CD4-positive, alpha-beta T cell (primary cell): Measurements from ENCODE around the gene NNMT. TPM values are rescaled to one million over a fixed set of nuclear protein-coding genes. Genes with fewer than 3 reads are reported as not detected.

ENCODE experiments used
- ATAC-seq: fragments of 200-7000 bp; cut with Tn5 transposase; one replicate; pipeline ENCODE4 v1.10.0; 2022; ENCODE audit warnings: mild to moderate bottlenecking; ENCODE audit not compliant: poor library complexity
- CTCF ChIA-PET: fragments of 350-600 bp; sonication (Branson Sonifier 250); formaldehyde crosslinking; loops from one replicate; lab custom pipeline; 2021; ENCODE audit warnings: antibody characterized with exemption, inconsistent platforms; lab: Charles Lee
- POLR2A ChIA-PET: fragments of 350-600 bp; sonication (Branson Sonifier 250); formaldehyde crosslinking; loops from one replicate; lab custom pipeline; 2021; ENCODE audit warnings: antibody characterized with exemption, inconsistent platforms; lab: Charles Lee
- DNase-seq, 14 experiments: peaks; one replicate each; pipeline ENCODE4 v3.0.0-alpha.2; 2013 to 2020; ENCODE audit warnings: mixed read lengths in 2 of 14
- H3K27ac ChIP-seq, 2 donors: one replicate each; pipeline versions ENCODE4 v1.5.1 to v1.7.0; 2013; ENCODE audit warnings: low read length in 2 of 2, low read depth in 1 of 2, mild to moderate bottlenecking in 1 of 2
- H3K27me3 ChIP-seq, 2 experiments: 1 replicate in 1 of 2; 2 replicates in 1 of 2; pipeline versions ENCODE4 v1.6.1 to v1.7.0; 2013; ENCODE audit warnings: low read length in 2 of 2, control low read depth in 1 of 2, mild to moderate bottlenecking in 1 of 2, moderate library complexity in 1 of 2; ENCODE audit not compliant: insufficient read depth in 2 of 2, control insufficient read depth in 1 of 2
- H3K36me3 ChIP-seq: one replicate; pipeline ENCODE4 v1.6.1; 2013; ENCODE audit warnings: low read length, control low read depth; ENCODE audit not compliant: insufficient read depth
- H3K4me1 ChIP-seq: one replicate; pipeline ENCODE4 v1.6.1; 2013; ENCODE audit warnings: low read length, control low read depth; ENCODE audit not compliant: insufficient read depth
- H3K4me3 ChIP-seq: one replicate; pipeline ENCODE4 v1.5.1; 2013; ENCODE audit warnings: mild to moderate bottlenecking, low read length, moderate library complexity
- H3K9me3 ChIP-seq, 2 experiments: 1 replicate in 1 of 2; 2 replicates in 1 of 2; pipeline versions ENCODE4 v1.6.1 to v1.7.0; 2013; ENCODE audit warnings: low read length in 2 of 2, mild to moderate bottlenecking in 2 of 2, control low read depth in 1 of 2, moderate library complexity in 1 of 2; ENCODE audit not compliant: control insufficient read depth in 1 of 2, insufficient read depth in 1 of 2
- H3K27ac Mint-ChIP-seq: one replicate; pipeline ENCODE4 v1.8.0; 2020; ENCODE audit warnings: mixed read lengths
- H3K27me3 Mint-ChIP-seq: one replicate; pipeline ENCODE4 v1.8.0; 2021; ENCODE audit warnings: mixed read lengths
- H3K36me3 Mint-ChIP-seq: one replicate; pipeline ENCODE4 v1.8.0; 2021; ENCODE audit warnings: low read depth, mixed read lengths
- H3K4me1 Mint-ChIP-seq: one replicate; pipeline ENCODE4 v1.8.0; 2021; ENCODE audit warnings: low read depth, mixed read lengths
- H3K4me3 Mint-ChIP-seq: one replicate; pipeline ENCODE4 v1.8.0; 2020; ENCODE audit warnings: mild to moderate bottlenecking, mixed read lengths
- H3K9me3 Mint-ChIP-seq: one replicate; pipeline ENCODE4 v1.8.0; 2020; ENCODE audit warnings: mixed read lengths
- CTCF ChIP-seq: fragments of 200-600 bp; IDR thresholded peaks from one replicate; pipeline ENCODE4 v1.8.0; 2022; ENCODE audit warnings: antibody characterized with exemption, mild to moderate bottlenecking
- intact Hi-C, 2 experiments: fragments of 100-400 bp; cut with DNase I in 1 of 2; cut with micrococcal nuclease in 1 of 2; formaldehyde crosslinking; loops; one replicate each; pipeline versions ENCODE4 v1.15.1 to v1.9.0; 2023 to 2025; cut with DNase I, micrococcal nuclease
- total RNA-seq, 174 experiments: library from RNA in 2 of 174; stranded (reverse) in 2 of 174; gene quantifications; one replicate each; pipeline ENCODE4 v1.2.3 and lab custom pipeline; 2021 to 2026

The NNMT gene
- total RNA-seq, 2 experiments from 2014 or later: not detected

GRCh38 chr11:114342476-114342875 is 46.3 kb downstream of the NNMT start:
- Histone ChIP-seq H3K4me3 (no peak overlapping the region), H3K27me3 (peaks cover 0 to 2% of the 10 kb centered on the region in 2 experiments), H3K4me1 (peaks cover 9% of the 10 kb centered on the region), H3K27ac (no peak overlapping the region), H3K36me3 (no peaks in the 10 kb centered on the region), H3K9me3 (no peaks in the 10 kb centered on the region)
- no peaks in the 10 kb centered on the region for H3K36me3 Mint-ChIP-seq
- POLR2A ChIA-PET: no interaction called here
- no peaks in the 10 kb centered on the region for H3K9me3 Mint-ChIP-seq
- H3K27me3 Mint-ChIP-seq: peaks cover 4% of the 10 kb centered on the region
- ATAC-seq: no peak
- CTCF ChIA-PET: no interaction called here
- no peak for TF ChIP-seq CTCF
- intact Hi-C loops: loop anchor here (5.0 to 10.0 kb wide), 4 partner anchors 92 to 422 kb away; partner anchors contain the start of gene REXO2 (in 1 of the 2)
- H3K4me1 Mint-ChIP-seq: peaks cover 13% of the 10 kb centered on the region
- no peak overlapping the region for H3K27ac Mint-ChIP-seq
- H3K4me3 Mint-ChIP-seq: no peak overlapping the region
- DNase-seq: no peak

GRCh38 chr11:114343020-114343419 is 46.8 kb downstream of the NNMT start:
- peaks cover 4% of the 10 kb centered on the region for H3K27me3 Mint-ChIP-seq
- H3K36me3 ChIP-seq: no peaks in the 10 kb centered on the region
- no peaks in the 10 kb centered on the region for H3K36me3 Mint-ChIP-seq
- H3K27ac Mint-ChIP-seq: no peak overlapping the region
- H3K27me3 ChIP-seq: peaks cover 0 to 2% of the 10 kb centered on the region in 2 experiments
- peaks cover 16% of the 10 kb centered on the region for H3K4me1 Mint-ChIP-seq
- no peak for DNase-seq
- peaks cover 9% of the 10 kb centered on the region for H3K4me1 ChIP-seq
- no peaks in the 10 kb centered on the region for H3K9me3 Mint-ChIP-seq
- intact Hi-C loops: loop anchor here (5.0 to 10.0 kb wide), 4 partner anchors 92 to 422 kb away; partner anchors contain the start of gene REXO2 (in 1 of the 2)
- no peaks in the 10 kb centered on the region for H3K9me3 ChIP-seq
- CTCF ChIA-PET: no interaction called here
- H3K4me3 Mint-ChIP-seq: no peak overlapping the region
- POLR2A ChIA-PET: no interaction called here
- H3K4me3 ChIP-seq: no peak overlapping the region
- TF ChIP-seq CTCF: no peak
- no peak overlapping the region for H3K27ac ChIP-seq
- ATAC-seq: no peak

- Histone ChIP-seq H3K9me3 (no peaks in the 10 kb centered on the region), H3K27ac (no peak overlapping the region), H3K4me1 (peaks cover 9% of the 10 kb centered on the region), H3K4me3 (no peak overlapping the region), H3K27me3 (peaks cover 0 to 2% of the 10 kb centered on the region in 2 experiments), H3K36me3 (no peaks in the 10 kb centered on the region)
- ChIA-PET CTCF (no interaction called here), POLR2A (no interaction called here)
- no peak for ATAC-seq
- Mint-ChIP-seq H3K36me3 (no peaks in the 10 kb centered on the region), H3K27ac (no peak overlapping the region), H3K4me3 (no peak overlapping the region), H3K27me3 (peaks cover 4% of the 10 kb centered on the region), H3K4me1 (peaks cover 19% of the 10 kb centered on the region), H3K9me3 (peaks cover 2% of the 10 kb centered on the region)
- intact Hi-C loops: loop anchor here (5.0 to 10.0 kb wide), 4 partner anchors 91 to 421 kb away; partner anchors contain the start of gene REXO2 (in 1 of the 2)
- DNase-seq: no peak
- TF ChIP-seq CTCF: no peak
Measured at GRCh38 chr11:114343493-114343892, 47.3 kb downstream of the NNMT start.
